ENCODE results near the gene BSX.
A peak's percentile ranks its signal among the peaks of the same experiment; 100 is the strongest.

Gene BSX

GRCh38 chr11:122983438-122984185 lies 2.0 kb upstream of the BSX start:
- Histone ChIP-seq H3K27ac (peak overlapping the region; percentile 95), H3K36me3 (no peaks in the 10 kb centered on the region), H3K27me3 (ENCODE audit: insufficient read depth, low read depth, severe bottlenecking) (no peaks in the 10 kb centered on the region), H3K4me3 (ENCODE audit: low read depth, low read length) (peak overlapping the region; percentile 95), H3K9me3 (ENCODE audit: severe bottlenecking) (no peaks in the 10 kb centered on the region)
- TF ChIP-seq CTCF (IDR thresholded peaks at IDR 0.05; ENCODE audit: low read depth, low read length), result peak; percentile 17; the same call in 1 of the 2 replicates
- DNase-seq, result peak; percentile 87

DNA sequence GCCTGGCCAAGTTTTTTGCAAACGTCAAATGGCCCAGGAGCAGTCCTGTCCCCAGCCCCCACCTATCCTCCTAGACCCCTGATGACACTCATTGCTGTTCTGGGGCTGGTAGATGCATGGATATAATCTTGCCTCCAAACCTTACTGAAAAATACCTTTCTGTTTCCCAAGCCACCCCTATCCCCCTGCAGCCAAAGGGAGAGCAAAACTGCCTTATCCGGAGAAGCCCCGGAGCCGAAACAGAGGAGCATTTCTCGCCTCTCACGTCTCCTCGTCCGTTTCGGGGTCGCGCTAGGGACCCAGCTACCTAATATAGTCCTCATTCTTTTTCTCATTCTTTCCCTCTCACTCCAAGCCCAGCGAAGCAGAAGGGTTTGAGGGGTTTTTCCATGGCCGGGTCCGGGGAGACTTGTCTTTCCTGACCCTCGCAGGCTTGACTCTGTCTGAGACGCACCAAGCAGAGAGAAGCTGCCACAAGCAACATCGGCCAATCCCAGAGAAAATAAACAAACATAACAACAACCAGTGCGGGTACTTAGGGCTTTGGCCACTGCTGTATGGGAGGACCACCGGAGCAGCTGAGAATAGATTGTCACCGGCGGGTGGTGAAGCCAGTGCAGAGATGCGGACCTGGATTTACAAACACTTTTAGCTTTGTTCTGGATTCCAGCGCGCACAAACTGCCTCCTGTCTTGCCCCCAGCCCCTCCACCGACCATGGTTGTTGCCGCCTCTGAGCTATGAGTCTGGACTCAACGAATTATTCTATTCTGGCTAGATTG lies 1.6 kb downstream of the BSX start:
- TF ChIP-seq CTCF (IDR thresholded peaks at IDR 0.05; ENCODE audit: low read depth, low read length), result no peak
- H3K27me3 ChIP-seq (ENCODE audit: insufficient read depth, low read depth, severe bottlenecking), result peaks cover 3% of the 10 kb centered on the region

GRCh38 chr11:122979103-122979814 lies 2.4 kb downstream of the BSX start:
- no peak overlapping the region for H3K27ac ChIP-seq
- no peak for TF ChIP-seq CTCF (IDR thresholded peaks at IDR 0.05; ENCODE audit: low read depth, low read length)
- H3K36me3 ChIP-seq, result no peaks in the 10 kb centered on the region
- no peaks in the 10 kb centered on the region for H3K9me3 ChIP-seq (ENCODE audit: severe bottlenecking)
- no peak for DNase-seq
- H3K27me3 ChIP-seq (ENCODE audit: insufficient read depth, low read depth, severe bottlenecking), result peaks cover 3% of the 10 kb centered on the region
- H3K4me3 ChIP-seq (ENCODE audit: low read depth, low read length), result no peak overlapping the region

More for the DNA sequence above, 1.6 kb downstream of the BSX start:
- DNase-seq, result no peak
- Histone ChIP-seq H3K4me3 (ENCODE audit: low read depth, low read length) (no peak overlapping the region), H3K27ac (no peak overlapping the region), H3K9me3 (ENCODE audit: severe bottlenecking) (no peaks in the 10 kb centered on the region), H3K36me3 (no peaks in the 10 kb centered on the region)

DNA sequence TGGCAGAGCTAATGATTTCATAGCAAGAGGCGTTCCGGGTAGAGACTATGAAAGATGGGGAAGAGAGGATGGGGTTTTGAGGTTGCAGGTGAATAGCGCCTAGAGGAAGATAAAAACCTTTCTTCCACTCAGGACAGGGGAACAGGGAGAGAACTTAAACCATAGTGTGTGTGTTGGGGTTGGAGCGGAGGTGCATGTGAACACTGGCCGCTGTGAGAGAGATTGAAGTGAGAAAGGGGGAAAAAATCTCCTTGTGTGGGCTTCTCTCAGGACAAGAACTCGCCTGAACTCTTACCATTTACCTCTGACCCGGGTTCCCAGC lies 3.4 kb downstream of the BSX start:
- Histone ChIP-seq H3K9me3 (ENCODE audit: severe bottlenecking) (no peaks in the 10 kb centered on the region), H3K27me3 (ENCODE audit: insufficient read depth, low read depth, severe bottlenecking) (peaks cover 3% of the 10 kb centered on the region), H3K27ac (no peak overlapping the region), H3K36me3 (no peaks in the 10 kb centered on the region), H3K4me3 (ENCODE audit: low read depth, low read length) (no peak overlapping the region)
- TF ChIP-seq CTCF (IDR thresholded peaks at IDR 0.05; ENCODE audit: low read depth, low read length), result no peak
- no peak for DNase-seq

- Histone ChIP-seq H3K27ac (no peak overlapping the region), H3K27me3 (ENCODE audit: insufficient read depth, low read depth, severe bottlenecking) (peaks cover 3% of the 10 kb centered on the region), H3K4me3 (ENCODE audit: low read depth, low read length) (no peak overlapping the region), H3K9me3 (ENCODE audit: severe bottlenecking) (no peaks in the 10 kb centered on the region), H3K36me3 (no peaks in the 10 kb centered on the region)
- no peak for TF ChIP-seq CTCF (IDR thresholded peaks at IDR 0.05; ENCODE audit: low read depth, low read length)
- no peak for DNase-seq
These were observed 4.0 kb downstream of the BSX start for GRCh38 chr11:122977470-122978298.
